Stimulated activated CD8-positive, alpha-beta memory T cell treated with anti-CD3 and anti-CD28 coated beads, Interleukin-15, amount 100 ng/mL, for 4 hours (primary cell): Measurements from ENCODE around the gene FUT8.
"Not testable (repeated sequence)": the region's sequence is repeated elsewhere in the genome, so short reads cannot be mapped to it uniquely, and the experiment has no call there.

Source experiments
- DNase-seq, 2 donors: peaks; one replicate each; pipeline ENCODE4 v3.0.0-alpha.2; 2020; ENCODE audit warnings: low read depth in 2 of 2

The FUT8 gene

GRCh38 chr14:65716813-65717212 is 304.3 kb downstream of the FUT8 start:
- not testable (repeated sequence) for DNase-seq

- not testable (repeated sequence) for DNase-seq
Observed at GRCh38 chr14:65717384-65717915, 304.9 kb downstream of the FUT8 start.

- DNase-seq: no peak
Observed at GRCh38 chr14:65718629-65719028, 306.1 kb downstream of the FUT8 start.

GRCh38 chr14:65720171-65720570 is 307.6 kb downstream of the FUT8 start:
- DNase-seq: no peak

- no peak for DNase-seq
Observed at GRCh38 chr14:65720743-65721142, 308.2 kb downstream of the FUT8 start.

GRCh38 chr14:65723348-65723747 is 310.8 kb downstream of the FUT8 start:
- no peak for DNase-seq

- DNase-seq: no peak
Observed at GRCh38 chr14:65728604-65729003, 316.1 kb downstream of the FUT8 start.

- DNase-seq: no peak
Observed at GRCh38 chr14:65729566-65729965, 317.0 kb downstream of the FUT8 start.

- no peak for DNase-seq
Observed at GRCh38 chr14:65731933-65732506, 319.5 kb downstream of the FUT8 start.

- DNase-seq: no peak
Observed at GRCh38 chr14:65738339-65738738, 325.8 kb downstream of the FUT8 start.

- DNase-seq: no peak
Observed at GRCh38 chr14:65745396-65746190, 333.1 kb downstream of the FUT8 start.

GRCh38 chr14:65748796-65749195 is 336.3 kb downstream of the FUT8 start:
- DNase-seq: no peak

GRCh38 chr14:65749287-65749686 is 336.8 kb downstream of the FUT8 start:
- no peak for DNase-seq

GRCh38 chr14:65750906-65751305 is 338.4 kb downstream of the FUT8 start:
- DNase-seq: no peak

GRCh38 chr14:65751510-65751909 is 339.0 kb downstream of the FUT8 start:
- DNase-seq: no peak

GRCh38 chr14:65753061-65753460 is 340.5 kb downstream of the FUT8 start:
- DNase-seq: no peak

GRCh38 chr14:65755331-65755730 is 342.8 kb downstream of the FUT8 start:
- no peak for DNase-seq

GRCh38 chr14:65756880-65757279 is 344.4 kb downstream of the FUT8 start:
- no peak for DNase-seq

GRCh38 chr14:65769151-65769550 is 356.6 kb downstream of the FUT8 start:
- no peak for DNase-seq

- no peak for DNase-seq
Observed at GRCh38 chr14:65770681-65771080, 358.2 kb downstream of the FUT8 start.

GRCh38 chr14:65771271-65771670 is 358.7 kb downstream of the FUT8 start:
- DNase-seq: no peak

- no peak for DNase-seq
Observed at GRCh38 chr14:65772466-65772865, 359.9 kb downstream of the FUT8 start.

- DNase-seq: no peak
Observed at GRCh38 chr14:65772921-65773574, 360.5 kb downstream of the FUT8 start.
